Measurements from ENCODE around the gene SHCBP1L. TPM values are rescaled to one million over a fixed set of nuclear protein-coding genes. Genes with fewer than 3 reads are reported as not detected.
A peak's percentile ranks its signal among the peaks of the same experiment; 100 is the strongest.

The SHCBP1L gene
- total RNA-seq, 2 experiments from 2014 or later = not detected

- ChIA-PET POLR2A (interaction anchor here (1.2 kb wide), 1 partner anchor 29 kb away, joined by 5 read pairs; no protein-coding TSS in a partner anchor), CTCF (no interaction called here)
- no peak for TF ChIP-seq CTCF (IDR thresholded peaks at IDR 0.05)
- Mint-ChIP-seq H3K9me3 (no peaks in the 10 kb centered on the region), H3K27ac (peak overlapping the region; percentile 67), H3K27me3 (no peaks in the 10 kb centered on the region), H3K4me1 (ENCODE audit: low read depth) (peaks cover 48% of the 10 kb centered on the region), H3K4me3 (no peak overlapping the region), H3K36me3 (ENCODE audit: low read depth) (peaks cover 73% of the 10 kb centered on the region)
- DNase-seq (no peak), ATAC-seq (no peak)
- intact Hi-C loops (cut with micrococcal nuclease) = no loop called here
These were observed 92.3 kb downstream of the SHCBP1L start for GRCh38 chr1:182860658-182861057.

GRCh38 chr1:182857212-182857611, 95.8 kb downstream of the SHCBP1L start:
- peaks cover 31% of the 10 kb centered on the region for H3K4me1 Mint-ChIP-seq (ENCODE audit: low read depth)
- TF ChIP-seq CTCF (IDR thresholded peaks at IDR 0.05) = no peak
- peaks cover 73% of the 10 kb centered on the region for H3K36me3 Mint-ChIP-seq (ENCODE audit: low read depth)
- no peak overlapping the region for H3K4me3 Mint-ChIP-seq
- POLR2A ChIA-PET = interaction anchor here (0.7 to 4.3 kb wide), 6 partner anchors 10 to 25 kb away, joined by 3 to 18 read pairs (median 4); partner anchors contain the start of gene DHX9
- DNase-seq (no peak), ATAC-seq (no peak)
- no peaks in the 10 kb centered on the region for H3K9me3 Mint-ChIP-seq
- H3K27me3 Mint-ChIP-seq = no peaks in the 10 kb centered on the region
- intact Hi-C loops (cut with micrococcal nuclease) = no loop called here
- no peak overlapping the region for H3K27ac Mint-ChIP-seq
- CTCF ChIA-PET = no interaction called here

GRCh38 chr1:182855911-182856310, 97.1 kb downstream of the SHCBP1L start:
- TF ChIP-seq CTCF (IDR thresholded peaks at IDR 0.05) = no peak
- Mint-ChIP-seq H3K27ac (no peak overlapping the region), H3K4me1 (ENCODE audit: low read depth) (peaks cover 26% of the 10 kb centered on the region), H3K9me3 (no peaks in the 10 kb centered on the region), H3K27me3 (no peaks in the 10 kb centered on the region), H3K36me3 (ENCODE audit: low read depth) (peaks cover 70% of the 10 kb centered on the region), H3K4me3 (no peak overlapping the region)
- no peak for DNase-seq
- intact Hi-C loops (cut with micrococcal nuclease) = no loop called here
- no peak for ATAC-seq
- ChIA-PET CTCF (interaction anchor here (1.1 kb wide), 1 partner anchor 24 kb away, joined by 3 read pairs; no protein-coding TSS in a partner anchor), POLR2A (interaction anchor here (0.6 to 4.3 kb wide), 6 partner anchors 9 to 26 kb away, joined by 3 to 18 read pairs (median 4); partner anchors contain the start of gene DHX9)

GRCh38 chr1:182851825-182852224, 101.1 kb downstream of the SHCBP1L start:
- no peak for DNase-seq
- ChIA-PET CTCF (no interaction called here), POLR2A (interaction anchor here (0.8 kb wide), 1 partner anchor 11 kb away, joined by 6 read pairs; no protein-coding TSS in a partner anchor)
- Mint-ChIP-seq H3K4me3 (no peak overlapping the region), H3K4me1 (ENCODE audit: low read depth) (peaks cover 39% of the 10 kb centered on the region), H3K36me3 (ENCODE audit: low read depth) (peaks cover 71% of the 10 kb centered on the region), H3K27ac (no peak overlapping the region), H3K27me3 (no peaks in the 10 kb centered on the region), H3K9me3 (no peaks in the 10 kb centered on the region)
- no peak for ATAC-seq
- no peak for TF ChIP-seq CTCF (IDR thresholded peaks at IDR 0.05)
- intact Hi-C loops (cut with micrococcal nuclease) = no loop called here

GRCh38 chr1:182850319-182850718, 102.6 kb downstream of the SHCBP1L start:
- intact Hi-C loops (cut with micrococcal nuclease) = no loop called here
- H3K4me3 Mint-ChIP-seq = no peak overlapping the region
- ChIA-PET POLR2A (interaction anchor here (0.6 to 0.9 kb wide), 2 partner anchors 10 to 50 kb away, joined by 4 read pairs; no protein-coding TSS in a partner anchor), CTCF (no interaction called here)
- peaks cover 53% of the 10 kb centered on the region for H3K4me1 Mint-ChIP-seq (ENCODE audit: low read depth)
- H3K36me3 Mint-ChIP-seq (ENCODE audit: low read depth) = peaks cover 75% of the 10 kb centered on the region
- no peaks in the 10 kb centered on the region for H3K9me3 Mint-ChIP-seq
- TF ChIP-seq CTCF (IDR thresholded peaks at IDR 0.05) = no peak
- ATAC-seq (no peak), DNase-seq (no peak)
- H3K27me3 Mint-ChIP-seq = no peaks in the 10 kb centered on the region
- peak overlapping the region; percentile 52 for H3K27ac Mint-ChIP-seq

Other genes starting within 250 kb of the SHCBP1L start
- 1 to 10 TPM; 4.5 to 4.9 TPM for gene NPL, start 163.4 kb downstream of the SHCBP1L start, total RNA-seq
- 100 to 1,000 TPM; 213 to 228 TPM for gene DHX9, start 113.8 kb downstream of the SHCBP1L start, total RNA-seq
- under 1 TPM; 0.22 to 0.23 TPM for gene LAMC1, start 70.3 kb upstream of the SHCBP1L start, total RNA-seq
- gene LAMC2, start 233.1 kb upstream of the SHCBP1L start, total RNA-seq = not detected